Measurements from ENCODE around the gene RELL1. TPM values are rescaled to one million over a fixed set of nuclear protein-coding genes. Genes with fewer than 3 reads are reported as not detected.

The RELL1 gene
- total RNA-seq, 1 experiment from 2014 or later: 45.3 TPM

- peak overlapping the region; percentile 33 for H3K4me3 Mint-ChIP-seq (ENCODE audit: unreplicated experiment)
These were observed 83.1 kb downstream of the RELL1 start for GRCh38 chr4:37603070-37603468.

GRCh38 chr4:37602454-37603069, 83.6 kb downstream of the RELL1 start:
- BruUV-seq (replicated peaks): no TSS peak
- H3K27ac Mint-ChIP-seq (ENCODE audit: unreplicated experiment): peak overlapping the region; percentile 88
- DNase-seq: no peak
- no peaks in the 10 kb centered on the region for H3K27me3 Mint-ChIP-seq (ENCODE audit: insufficient read depth, unreplicated experiment)
- POLR2A ChIA-PET: interaction anchor here (0.6 to 1.8 kb wide), 3 partner anchors 33 to 149 kb away, joined by 5 to 13 read pairs (median 6); partner anchors contain the start of gene RELL1
- CTCF ChIA-PET: interaction anchor here (0.6 to 3.2 kb wide), 14 partner anchors 8 to 223 kb away, joined by 3 to 29 read pairs (median 5); partner anchors contain the start of genes PGM2 and RELL1
- H3K4me1 Mint-ChIP-seq (ENCODE audit: low read depth, unreplicated experiment): peaks cover 60% of the 10 kb centered on the region
- Histone ChIP-seq H3K4me3 (ENCODE audit: low read depth, low read length) (no peak overlapping the region), H3K27me3 (replicated peaks; ENCODE audit: control insufficient read depth, insufficient read depth, low read length) (no peaks in the 10 kb centered on the region), H3K36me3 (ENCODE audit: control insufficient read depth, insufficient read depth, low read length) (no peaks in the 10 kb centered on the region), H3K4me1 (peaks cover 63% of the 10 kb centered on the region), H3K9me3 (no peaks in the 10 kb centered on the region)
- peak overlapping the region; percentile 33 for H3K4me3 Mint-ChIP-seq (ENCODE audit: unreplicated experiment)
- intact Hi-C loops (cut with micrococcal nuclease; ENCODE audit: unreplicated experiment): loop anchor here (1.0 to 2.0 kb wide), 7 partner anchors 46 to 223 kb away; partner anchors contain the start of gene RELL1
- H3K36me3 Mint-ChIP-seq (ENCODE audit: insufficient read depth, unreplicated experiment): peaks cover 36% of the 10 kb centered on the region
- TF ChIP-seq CTCF (IDR thresholded peaks at IDR 0.05; ENCODE audit: insufficient read depth in 1 of 2, low read depth in 1 of 2, low read length in 1 of 2, severe bottlenecking in 1 of 2, unreplicated experiment in 1 of 2): no peak
- no peaks in the 10 kb centered on the region for H3K9me3 Mint-ChIP-seq (ENCODE audit: unreplicated experiment)

More at GRCh38 chr4:37603070-37603468, 83.1 kb downstream of the RELL1 start:
- Mint-ChIP-seq H3K27me3 (ENCODE audit: insufficient read depth, unreplicated experiment) (no peaks in the 10 kb centered on the region), H3K4me1 (ENCODE audit: low read depth, unreplicated experiment) (peaks cover 59% of the 10 kb centered on the region), H3K36me3 (ENCODE audit: insufficient read depth, unreplicated experiment) (peaks cover 39% of the 10 kb centered on the region), H3K9me3 (ENCODE audit: unreplicated experiment) (no peaks in the 10 kb centered on the region), H3K27ac (ENCODE audit: unreplicated experiment) (peak overlapping the region; percentile 88)
- H3K4me3 ChIP-seq (ENCODE audit: low read depth, low read length): no peak overlapping the region
- POLR2A ChIA-PET: interaction anchor here (1.8 kb wide), 1 partner anchor 84 kb away, joined by 5 read pairs; the partner anchor contains the start of gene RELL1
- no peaks in the 10 kb centered on the region for H3K27me3 ChIP-seq (replicated peaks; ENCODE audit: control insufficient read depth, insufficient read depth, low read length)
- H3K36me3 ChIP-seq (ENCODE audit: control insufficient read depth, insufficient read depth, low read length): no peaks in the 10 kb centered on the region
- peak; percentile 82 to 89 for DNase-seq
- CTCF ChIA-PET: interaction anchor here (0.6 to 3.2 kb wide), 13 partner anchors 9 to 223 kb away, joined by 3 to 29 read pairs (median 5); partner anchors contain the start of genes PGM2 and RELL1
- TF ChIP-seq CTCF (IDR thresholded peaks at IDR 0.05; ENCODE audit: insufficient read depth in 1 of 2, low read depth in 1 of 2, low read length in 1 of 2, severe bottlenecking in 1 of 2, unreplicated experiment in 1 of 2): peak; percentile 89 to 90
- BruUV-seq (replicated peaks): no TSS peak
- peaks cover 61% of the 10 kb centered on the region for H3K4me1 ChIP-seq
- intact Hi-C loops (cut with micrococcal nuclease; ENCODE audit: unreplicated experiment): loop anchor here (1.0 to 2.0 kb wide), 7 partner anchors 45 to 222 kb away; partner anchors contain the start of gene RELL1
- no peaks in the 10 kb centered on the region for H3K9me3 ChIP-seq

- Histone ChIP-seq H3K9me3 (no peaks in the 10 kb centered on the region), H3K36me3 (ENCODE audit: control insufficient read depth, insufficient read depth, low read length) (no peaks in the 10 kb centered on the region), H3K4me1 (peaks cover 72% of the 10 kb centered on the region), H3K4me3 (ENCODE audit: low read depth, low read length) (no peak overlapping the region), H3K27me3 (replicated peaks; ENCODE audit: control insufficient read depth, insufficient read depth, low read length) (no peaks in the 10 kb centered on the region)
- ChIA-PET POLR2A (interaction anchor here (1.2 kb wide), 1 partner anchor 148 kb away, joined by 6 read pairs; a partner anchor contains a TSS), CTCF (interaction anchor here (0.7 to 3.2 kb wide), 8 partner anchors 47 to 201 kb away, joined by 3 to 29 read pairs (median 6); a partner anchor contains a TSS)
- Mint-ChIP-seq H3K4me1 (ENCODE audit: low read depth, unreplicated experiment) (peaks cover 68% of the 10 kb centered on the region), H3K9me3 (ENCODE audit: unreplicated experiment) (no peaks in the 10 kb centered on the region), H3K36me3 (ENCODE audit: insufficient read depth, unreplicated experiment) (peaks cover 44% of the 10 kb centered on the region), H3K4me3 (ENCODE audit: unreplicated experiment) (peak overlapping the region; percentile 13), H3K27me3 (ENCODE audit: insufficient read depth, unreplicated experiment) (no peaks in the 10 kb centered on the region), H3K27ac (ENCODE audit: unreplicated experiment) (peak overlapping the region; percentile 88)
- intact Hi-C loops (cut with micrococcal nuclease; ENCODE audit: unreplicated experiment): loop anchor here (1.0 kb wide), 1 partner anchor 148 kb away; a partner anchor contains a TSS
- no peak for TF ChIP-seq CTCF (IDR thresholded peaks at IDR 0.05; ENCODE audit: insufficient read depth in 1 of 2, low read depth in 1 of 2, low read length in 1 of 2, severe bottlenecking in 1 of 2, unreplicated experiment in 1 of 2)
- DNase-seq: peak; percentile 77 to 83
- no TSS peak for BruUV-seq (replicated peaks)
These were observed 84.6 kb downstream of the RELL1 start for GRCh38 chr4:37601531-37601930.

Data from Caco-2 (cell line).